ENCODE measurements around the gene ADAMTS17.

Gene ADAMTS17

DNA sequence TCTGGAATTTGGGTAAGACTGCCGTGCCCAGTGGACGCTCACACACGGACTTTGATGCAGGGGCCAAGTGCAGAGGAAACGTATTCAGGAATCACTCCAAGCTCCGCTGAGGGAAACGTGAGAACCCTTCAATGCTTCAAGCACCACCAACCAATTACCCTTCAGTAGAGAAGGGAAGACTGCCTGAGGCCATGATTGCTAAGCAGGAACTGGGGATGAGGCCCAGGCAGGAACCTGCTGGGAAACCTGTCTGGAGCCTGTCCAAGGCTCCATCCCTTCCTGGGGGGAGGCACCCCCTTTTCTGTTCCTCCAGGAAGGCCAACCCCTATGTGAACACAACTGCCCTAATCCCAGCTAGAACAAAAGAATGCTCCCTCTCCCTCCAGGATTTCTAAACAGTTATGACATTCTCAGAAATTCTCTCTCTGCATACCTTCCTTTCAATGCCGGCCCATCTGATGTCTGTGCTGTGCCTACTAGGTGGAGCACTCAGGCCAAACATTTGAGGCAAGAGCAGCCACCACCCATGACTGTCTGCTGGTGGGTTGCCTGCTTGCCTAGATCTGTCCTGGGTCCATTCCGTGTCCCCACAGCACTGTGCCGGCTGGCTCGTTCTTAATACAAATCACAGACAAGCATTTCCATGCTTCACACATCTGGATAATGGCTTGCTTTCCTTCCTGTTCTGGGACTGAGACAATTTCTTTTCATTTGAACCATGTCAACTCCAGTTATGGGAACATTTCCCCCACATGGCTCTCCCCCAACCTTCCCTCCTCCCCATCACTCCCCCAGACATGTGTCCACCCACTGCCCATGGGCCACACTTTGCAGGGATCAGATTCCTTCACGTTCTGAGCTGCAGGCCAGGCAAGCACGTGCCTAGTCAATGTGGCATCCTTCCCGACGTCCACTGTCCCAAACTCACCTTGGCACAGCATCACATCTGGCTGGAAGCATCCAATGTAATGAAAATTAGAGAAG is 149.4 kb downstream of the ADAMTS17 start:
- DNase-seq: no peak

DNA sequence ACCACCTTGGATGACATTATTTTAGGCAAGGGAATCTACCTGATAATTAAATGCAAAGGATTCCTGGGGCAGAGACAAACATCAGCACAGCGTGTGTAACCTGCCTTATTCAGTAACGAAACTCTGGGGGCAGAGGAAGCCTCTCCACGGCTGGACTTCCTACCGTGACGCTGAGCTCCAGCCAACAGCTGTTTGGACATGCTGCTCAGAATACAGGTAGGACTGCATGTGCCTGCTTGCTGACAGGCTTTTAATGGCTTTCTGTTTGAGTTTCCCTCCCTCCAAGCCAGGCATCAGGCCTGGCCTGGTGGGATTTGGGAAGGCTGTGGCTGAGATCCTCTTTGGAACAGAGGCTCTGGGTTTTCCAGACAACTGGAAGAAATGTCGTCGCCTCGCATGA is 150.6 kb downstream of the ADAMTS17 start:
- no peak for DNase-seq

DNA sequence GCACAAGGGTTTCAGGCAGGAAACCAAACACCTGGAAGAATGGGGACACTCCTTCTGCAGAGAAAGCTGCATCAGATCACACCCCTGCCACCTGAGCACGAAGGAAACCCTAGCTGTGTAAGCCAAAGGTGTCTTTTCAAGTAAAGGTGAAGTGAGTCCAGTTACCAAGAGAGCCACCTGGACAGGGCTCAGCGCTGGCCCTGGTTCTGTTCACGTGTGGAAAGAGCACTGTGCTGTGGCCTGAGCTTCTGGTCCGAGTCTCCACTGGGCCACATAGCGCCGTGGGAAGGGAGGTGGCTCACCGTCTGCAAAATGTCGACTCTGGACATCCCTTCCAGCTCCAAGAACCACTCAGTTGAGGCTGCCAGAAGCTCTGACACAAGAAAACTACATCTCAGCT is 151.1 kb downstream of the ADAMTS17 start:
- DNase-seq: no peak

DNA sequence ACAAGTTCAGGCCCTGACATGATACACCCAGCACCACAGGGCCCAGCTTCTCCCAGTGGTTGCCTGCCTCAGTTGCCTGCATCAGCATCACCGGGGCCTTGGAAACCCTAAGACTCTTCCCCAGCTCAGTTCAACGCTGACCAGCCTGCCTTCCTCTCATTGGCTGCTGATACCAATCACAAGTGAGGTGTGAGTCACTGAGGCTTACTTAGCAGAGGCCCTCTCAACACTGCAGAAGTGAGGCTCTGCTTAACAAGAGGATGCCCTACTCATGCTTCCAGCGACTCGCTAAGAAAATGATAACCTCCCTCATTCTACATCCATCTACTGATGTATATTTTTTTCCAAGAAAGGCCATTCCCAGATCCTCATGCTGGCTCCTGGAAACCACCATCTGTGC is 151.9 kb downstream of the ADAMTS17 start:
- no peak for DNase-seq

DNA sequence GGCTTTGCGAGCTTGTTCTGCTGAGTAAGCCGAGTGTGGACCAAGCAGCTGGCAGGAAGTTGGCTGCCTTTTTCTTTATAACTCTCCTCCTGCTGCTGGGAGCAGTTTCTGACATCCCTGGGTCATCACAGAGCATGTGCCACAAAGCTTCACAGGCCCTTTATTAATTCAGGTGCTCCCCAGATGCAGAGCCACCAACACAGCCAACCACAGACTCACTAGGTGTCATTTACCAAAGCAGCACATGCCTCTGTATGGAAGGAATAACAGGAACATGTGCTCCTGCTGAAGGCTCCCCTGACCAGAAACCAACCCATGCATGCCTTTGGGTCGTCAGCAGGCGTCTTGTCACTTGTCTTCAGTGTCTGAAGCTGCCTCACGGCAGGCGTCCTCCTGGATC is 152.5 kb downstream of the ADAMTS17 start:
- no peak for DNase-seq

DNA sequence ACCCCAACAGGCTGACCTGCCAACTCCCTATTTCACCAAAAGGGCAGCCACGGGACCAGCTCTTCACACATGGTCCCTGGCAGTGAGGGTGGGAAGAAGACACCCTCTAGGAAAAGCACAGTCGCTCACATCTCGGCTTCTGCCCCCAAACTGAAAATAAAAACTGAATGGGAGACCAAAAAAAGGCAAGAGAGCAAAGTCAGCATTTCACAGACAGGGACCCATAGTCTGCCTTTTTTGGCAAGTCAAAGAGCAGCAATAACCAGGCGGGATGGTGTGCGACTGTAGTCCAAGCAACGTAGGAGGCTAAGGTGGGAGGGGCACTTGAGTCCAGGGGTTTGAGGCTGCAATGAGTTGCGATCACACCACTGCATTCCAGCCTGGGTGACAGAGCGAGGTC is 154.1 kb downstream of the ADAMTS17 start:
- no peak for DNase-seq

DNA sequence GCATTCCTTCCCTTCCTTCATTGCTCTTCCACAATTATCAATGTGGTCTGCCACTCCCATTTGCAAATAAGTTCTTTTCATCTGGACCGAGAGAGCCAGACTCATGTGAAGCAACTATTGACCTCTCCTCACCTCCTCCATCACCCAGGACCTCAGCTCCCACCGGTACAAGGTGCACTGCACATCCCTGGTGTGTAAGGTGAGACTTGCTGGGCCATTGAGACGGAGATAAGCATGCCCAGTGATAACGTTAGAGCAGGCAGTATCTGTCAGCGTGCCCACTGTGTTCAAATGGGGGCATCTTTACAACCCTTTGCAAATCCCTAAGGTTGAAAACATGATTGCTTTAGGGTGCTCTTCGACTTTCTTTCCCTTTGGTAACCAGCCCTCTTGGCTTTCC is 154.8 kb downstream of the ADAMTS17 start:
- no peak for DNase-seq

DNA sequence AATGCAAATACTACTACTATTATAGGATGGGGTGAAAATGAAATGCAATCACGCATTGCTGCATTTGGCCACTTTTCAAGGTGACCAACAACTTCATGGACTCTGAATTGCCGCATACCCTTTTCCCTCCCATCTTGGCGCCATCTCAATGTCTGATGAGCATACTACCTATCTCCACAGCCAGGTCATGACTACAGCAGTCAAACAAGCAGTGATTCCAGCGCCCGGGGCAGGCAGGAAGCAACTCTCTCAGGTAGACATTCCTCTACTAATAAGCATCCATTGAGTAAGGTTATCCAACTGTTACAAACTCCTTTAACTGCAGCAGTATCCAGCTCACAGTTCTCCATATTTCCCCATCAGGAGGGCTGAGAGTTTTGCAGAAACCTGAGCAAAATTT is 155.4 kb downstream of the ADAMTS17 start:
- no peak for DNase-seq

DNA sequence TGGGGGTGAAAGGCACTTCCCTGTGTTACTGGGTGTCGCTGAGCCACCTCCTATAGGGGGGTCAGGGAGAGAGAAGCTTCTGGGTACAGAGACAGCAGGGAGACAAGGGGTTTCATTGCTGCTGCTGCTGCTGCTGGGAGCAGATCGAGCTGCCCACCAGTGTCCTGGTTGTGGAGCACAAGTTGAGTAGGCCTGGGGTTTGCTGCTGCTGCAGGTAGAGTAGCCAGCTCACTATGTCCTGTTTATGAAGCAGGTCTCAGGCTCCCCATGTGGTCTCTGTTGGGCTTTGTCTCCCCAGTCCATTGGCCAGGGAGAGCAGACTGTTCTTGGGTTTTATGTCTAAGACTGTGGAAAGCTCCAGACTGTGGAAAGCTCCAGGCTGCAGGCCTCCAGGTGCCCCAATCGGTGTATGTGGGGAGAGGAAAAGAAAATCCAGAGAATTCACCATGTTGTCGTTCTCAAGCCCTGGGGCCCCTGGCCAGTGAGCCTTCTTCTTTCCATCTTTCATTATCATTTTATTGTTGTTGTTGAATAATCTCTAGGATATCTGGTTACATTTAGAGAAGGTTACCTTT is 157.8 kb downstream of the ADAMTS17 start:
- DNase-seq: no peak

DNA sequence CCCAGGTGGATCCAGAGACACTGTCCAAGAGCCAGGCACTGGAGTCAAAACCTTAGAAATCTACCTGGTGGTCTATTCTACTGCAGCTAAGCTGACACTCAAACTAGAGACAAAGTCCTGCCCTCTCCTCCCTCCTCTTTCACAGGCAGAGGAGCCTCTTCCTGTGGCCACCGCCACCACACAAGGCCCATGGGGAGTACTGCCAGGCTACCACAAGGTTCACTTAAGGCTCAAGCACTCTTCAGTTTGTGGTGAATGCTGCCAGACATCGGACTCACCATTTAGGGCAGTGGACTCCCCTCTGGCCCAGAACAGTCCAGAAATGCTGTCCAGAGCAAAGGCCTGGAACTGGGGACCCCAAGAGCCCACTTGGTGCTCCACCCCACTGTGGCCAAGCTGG is 160.9 kb downstream of the ADAMTS17 start:
- DNase-seq: no peak

DNA sequence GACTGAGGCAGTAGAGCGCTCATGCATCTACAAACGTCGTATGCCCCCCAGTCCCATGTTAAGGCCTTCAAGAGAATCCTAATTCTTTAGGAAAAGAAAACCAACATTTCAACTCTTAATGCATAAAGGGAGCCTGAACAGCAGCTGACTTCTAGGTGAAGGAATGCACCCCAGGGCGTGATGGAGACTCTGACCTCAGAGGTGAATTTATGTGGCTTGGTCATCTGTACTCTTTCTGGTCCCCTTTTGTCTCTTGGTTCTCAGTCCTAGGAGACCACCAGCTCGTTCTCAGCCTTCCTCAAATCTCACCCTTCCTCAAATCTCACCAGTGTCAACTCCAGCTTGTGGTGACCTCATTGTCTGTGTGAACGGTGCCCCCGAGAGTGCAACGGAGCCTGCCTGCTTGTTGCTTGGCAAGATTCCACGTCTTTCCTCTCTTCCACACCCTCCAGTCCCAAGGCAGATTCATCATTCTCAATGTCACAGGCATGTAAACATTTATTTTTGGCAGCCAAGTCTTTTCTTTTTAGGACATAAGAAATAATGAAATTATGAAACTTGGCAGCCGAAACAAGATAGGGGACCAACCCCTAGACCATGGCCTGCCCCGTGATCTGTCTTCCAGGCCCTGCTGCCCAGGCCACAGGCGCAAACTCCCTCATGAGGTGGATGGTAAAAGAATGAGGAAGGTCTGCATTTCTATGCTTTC is 166.2 kb downstream of the ADAMTS17 start:
- no peak for DNase-seq

DNA sequence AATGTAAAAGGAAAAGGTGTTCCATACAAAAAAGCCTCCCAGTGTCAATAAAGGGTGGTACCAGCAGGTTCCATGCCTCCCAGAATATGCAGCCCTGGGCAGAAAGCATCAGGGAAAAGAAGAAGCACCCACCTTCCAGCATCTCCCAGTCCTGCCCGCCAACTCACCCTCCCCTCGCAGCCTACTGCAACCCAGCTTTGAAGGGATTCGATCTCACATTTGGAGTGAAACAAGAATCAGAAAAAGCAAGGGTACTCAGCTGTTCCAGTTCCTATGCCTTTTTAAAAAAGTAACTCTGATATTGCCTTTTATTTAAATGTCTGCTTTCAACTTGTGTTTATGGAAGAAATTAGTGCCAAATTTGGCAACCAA is 166.9 kb downstream of the ADAMTS17 start:
- no peak for DNase-seq

DNA sequence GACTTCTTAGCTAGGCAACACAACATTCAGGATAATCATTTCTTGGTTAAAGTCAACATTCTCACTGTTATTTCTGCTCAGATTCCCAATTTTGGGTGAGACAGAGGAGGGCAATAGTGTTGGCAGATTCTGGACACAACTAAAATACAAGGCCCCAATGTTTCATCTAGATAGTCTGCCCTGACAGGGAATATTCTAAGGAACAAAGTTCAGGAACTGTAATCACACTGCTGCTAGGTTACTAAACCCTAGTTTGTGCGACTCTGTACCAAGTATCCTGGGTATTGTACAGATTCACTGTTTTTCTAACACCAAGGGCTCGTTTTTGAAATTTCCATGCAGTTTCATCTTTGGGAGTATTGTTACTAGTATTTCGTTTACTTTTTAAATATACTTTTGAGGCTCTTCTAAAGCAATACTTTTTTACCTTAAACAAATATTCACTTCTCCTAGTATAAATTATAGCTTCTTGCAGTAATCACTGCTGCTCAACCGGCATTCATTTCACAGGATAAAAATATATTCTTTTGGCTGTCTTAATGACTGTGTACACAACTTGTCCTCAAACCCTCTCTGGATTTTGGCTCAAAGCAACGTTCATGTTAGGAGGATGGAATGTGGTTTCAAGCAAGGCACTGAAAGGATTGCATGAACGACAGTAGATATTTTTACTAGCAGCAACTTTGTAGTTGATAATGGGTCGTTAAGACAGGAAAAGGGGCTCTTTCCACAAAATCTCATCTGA is 167.4 kb downstream of the ADAMTS17 start:
- no peak for DNase-seq

DNA sequence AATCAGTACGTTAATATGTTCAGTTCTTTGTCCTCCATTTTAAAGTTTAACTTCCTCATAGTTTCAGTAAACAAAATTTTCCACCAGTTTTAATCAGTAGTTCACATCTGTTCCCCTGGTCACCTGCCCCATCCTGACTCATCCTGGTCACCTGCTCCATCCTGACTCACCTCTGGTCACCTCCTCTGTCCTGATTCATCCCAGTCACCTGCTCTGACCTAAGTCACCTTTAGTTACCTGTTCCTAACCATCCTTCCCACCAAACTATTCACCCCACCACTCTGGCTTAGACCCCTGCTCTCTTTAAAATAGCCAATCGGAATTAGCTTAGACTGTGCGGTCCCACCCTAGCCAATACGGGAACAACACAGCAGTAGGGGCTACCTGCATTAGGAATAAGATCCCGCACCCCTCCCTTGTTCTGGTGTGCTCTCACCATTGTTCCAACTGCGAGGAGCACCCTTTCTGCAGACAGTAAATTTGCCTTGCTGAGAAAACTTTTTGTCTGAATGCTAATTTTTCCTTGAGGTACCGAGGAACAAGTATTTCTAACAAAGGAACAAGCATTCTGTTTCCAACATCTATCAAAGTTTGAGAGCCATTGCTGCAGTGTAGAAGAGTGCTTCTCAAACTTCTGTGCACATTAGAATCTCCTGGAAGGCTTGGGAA is 169.3 kb downstream of the ADAMTS17 start:
- DNase-seq: no peak

DNA sequence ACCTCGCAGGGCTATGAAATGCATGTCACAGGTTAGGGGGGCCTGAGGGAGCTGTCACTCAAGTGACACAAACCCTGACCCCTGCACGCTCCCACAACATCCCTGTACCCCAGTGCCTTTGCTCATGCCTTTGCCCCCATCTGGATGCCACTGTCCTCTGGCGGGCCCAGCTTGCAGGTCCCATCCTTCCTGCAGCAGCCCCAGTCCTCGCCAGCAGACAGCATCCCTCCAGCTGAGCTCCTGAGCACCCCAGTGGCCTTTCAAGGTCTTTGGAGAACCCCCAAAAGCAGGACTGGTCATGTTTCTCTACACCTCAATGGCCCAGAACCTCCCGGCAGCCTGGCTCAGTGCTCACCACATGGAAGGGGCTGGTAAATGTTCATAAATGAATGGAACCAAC is 170.4 kb downstream of the ADAMTS17 start:
- DNase-seq: no peak

DNA sequence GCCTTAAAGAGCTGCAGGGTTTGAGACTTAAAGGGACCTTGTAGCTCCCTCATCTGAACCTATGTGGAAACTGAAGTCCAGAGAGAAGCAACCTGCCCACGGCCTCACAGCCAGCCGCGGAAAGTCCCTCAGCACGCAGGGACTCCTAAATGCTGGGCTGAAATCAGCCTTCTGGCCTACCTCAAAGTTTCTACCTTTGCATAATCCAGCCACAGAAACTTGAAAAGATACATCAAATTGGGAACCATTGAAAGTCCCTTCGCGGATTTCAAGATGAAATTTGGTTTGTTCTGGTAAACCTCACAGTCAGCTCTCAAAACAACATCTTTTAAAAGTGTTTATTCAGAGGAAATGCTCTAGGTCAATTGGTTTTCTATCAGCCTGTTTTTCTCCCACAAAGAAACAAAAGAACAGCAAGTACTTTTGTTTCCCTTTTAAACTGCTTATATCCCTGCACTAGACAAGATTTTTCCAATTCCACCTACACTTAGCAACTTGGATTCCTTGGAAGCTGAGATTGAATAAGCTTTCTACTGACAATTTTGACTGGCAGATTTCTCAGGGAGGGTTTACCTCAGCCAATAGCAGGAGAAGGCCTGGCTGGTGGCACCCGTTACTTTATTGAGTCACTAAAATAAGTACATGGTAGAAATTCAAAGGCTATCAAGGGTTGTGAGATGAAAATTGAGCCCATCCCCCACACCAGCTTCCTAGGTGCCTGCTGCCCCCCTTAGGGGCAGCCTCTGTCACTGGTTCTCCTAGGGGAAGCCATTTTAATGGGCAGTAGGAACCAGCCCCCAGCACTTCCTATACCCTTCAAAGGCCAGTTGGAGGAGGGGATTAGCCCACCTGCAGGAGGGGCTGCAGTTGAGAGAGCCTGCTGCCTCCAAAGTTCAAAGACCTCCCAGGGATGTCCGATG is 171.2 kb downstream of the ADAMTS17 start:
- DNase-seq: no peak

DNA sequence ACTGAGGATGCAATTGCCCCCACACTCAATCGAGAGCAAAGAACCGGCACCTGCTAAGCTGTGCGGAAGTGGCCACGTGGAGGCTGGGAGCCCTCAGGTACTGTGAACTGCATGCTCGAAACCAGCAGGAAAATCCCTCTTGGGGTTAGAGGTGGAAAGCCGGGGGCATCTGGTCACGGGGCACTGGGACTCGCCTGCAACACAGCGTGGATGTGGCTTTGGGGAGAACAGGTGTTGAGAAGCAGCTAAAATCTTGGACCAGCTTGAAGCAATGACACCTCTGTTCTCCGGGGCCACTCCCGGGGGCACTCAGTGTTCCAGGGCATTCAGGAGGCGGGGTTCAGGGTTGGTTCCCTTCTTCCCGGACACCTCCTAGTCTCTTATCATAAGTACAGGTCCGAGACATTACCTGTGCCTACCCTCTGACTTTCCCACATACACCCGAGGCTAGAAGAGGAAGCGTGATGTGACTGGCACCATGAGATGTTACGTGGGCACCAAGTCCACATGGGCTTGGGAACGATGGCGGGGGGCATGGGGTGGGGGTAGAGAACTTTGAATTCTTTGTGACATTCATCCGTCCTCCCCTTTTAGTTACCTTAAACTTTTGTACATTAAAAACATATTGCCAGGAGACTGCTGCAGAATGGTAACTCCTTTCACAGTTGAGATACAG is 172.0 kb downstream of the ADAMTS17 start:
- no peak for DNase-seq

DNA sequence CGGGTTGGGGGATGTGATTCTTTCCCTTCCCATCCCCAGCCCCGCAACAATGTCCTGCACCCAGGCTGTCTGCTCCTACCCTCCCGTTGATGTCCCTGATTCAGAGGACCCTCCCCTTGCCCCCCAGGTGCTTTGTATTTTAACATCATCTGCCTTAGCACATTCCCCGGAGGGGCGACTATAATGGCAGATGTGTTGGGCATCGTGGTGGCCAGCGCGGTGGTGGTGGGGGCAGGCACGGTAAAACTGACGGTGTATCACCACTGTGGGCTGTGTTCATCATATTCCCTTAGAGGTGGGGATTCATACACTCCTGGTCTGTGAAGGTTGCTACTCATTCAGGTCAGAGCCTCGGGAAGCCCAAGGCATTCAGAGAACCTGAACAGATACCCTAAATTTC is 173.0 kb downstream of the ADAMTS17 start:
- no peak for DNase-seq

DNA sequence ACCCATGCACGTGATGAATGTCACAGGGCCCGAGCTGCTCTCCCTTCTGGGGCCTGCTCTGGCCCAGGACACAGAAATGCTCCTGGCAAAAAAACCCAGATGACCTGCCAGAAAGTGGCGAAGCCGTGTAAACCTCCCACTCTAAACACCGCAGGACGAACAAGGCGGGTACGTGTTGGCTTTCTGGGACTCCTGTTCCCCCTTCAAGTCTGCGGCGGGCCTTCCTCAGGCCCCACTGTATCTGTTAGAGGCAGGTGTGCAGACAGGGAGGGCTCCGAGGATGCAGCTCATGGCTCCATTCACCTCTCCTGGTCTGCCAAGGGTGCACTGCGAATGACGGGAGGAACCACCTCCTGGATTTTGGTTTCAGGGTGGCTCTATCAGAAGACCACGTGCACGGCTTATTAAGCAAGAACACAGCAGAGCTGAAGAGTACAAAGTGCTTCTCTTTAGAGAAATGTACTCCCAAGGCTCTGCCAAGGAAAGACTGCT is 173.8 kb downstream of the ADAMTS17 start:
- DNase-seq: no peak

DNA sequence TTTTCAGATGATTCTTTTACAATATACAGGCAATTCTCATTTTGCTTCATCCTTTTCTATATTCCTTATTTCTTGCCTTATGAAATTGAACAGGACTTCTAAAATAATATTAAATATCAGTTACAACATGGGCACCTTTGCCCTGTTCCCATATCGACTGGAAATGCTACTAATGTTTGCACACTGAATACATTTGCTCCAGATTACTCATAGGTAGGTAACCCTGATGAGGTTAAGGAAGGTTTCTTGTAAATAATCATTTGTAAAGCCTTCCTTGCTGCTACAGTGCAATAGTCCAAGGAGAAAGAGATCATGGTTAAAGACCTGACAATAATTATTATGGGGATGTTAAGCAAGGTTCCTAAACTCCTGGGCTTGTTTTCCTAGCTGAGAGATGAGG is 175.5 kb downstream of the ADAMTS17 start:
- no peak for DNase-seq
